Stimulated activated CD4-positive, alpha-beta T cell treated with anti-CD3 and anti-CD28 coated beads, Interleukin-1b, Interleukin-23, amount 100 ng/mL, for 24 hours (primary cell): ENCODE measurements around the gene AHSP.
"Not testable (repeated sequence)": the region's sequence is repeated elsewhere in the genome, so short reads cannot be mapped to it uniquely, and the experiment has no call there.

Source experiments
- DNase-seq, 4 experiments: peaks; one replicate each; pipeline ENCODE4 v3.0.0-alpha.2; 2020; ENCODE audit warnings: low read depth in 4 of 4, low spot score in 1 of 4

Gene AHSP

DNA sequence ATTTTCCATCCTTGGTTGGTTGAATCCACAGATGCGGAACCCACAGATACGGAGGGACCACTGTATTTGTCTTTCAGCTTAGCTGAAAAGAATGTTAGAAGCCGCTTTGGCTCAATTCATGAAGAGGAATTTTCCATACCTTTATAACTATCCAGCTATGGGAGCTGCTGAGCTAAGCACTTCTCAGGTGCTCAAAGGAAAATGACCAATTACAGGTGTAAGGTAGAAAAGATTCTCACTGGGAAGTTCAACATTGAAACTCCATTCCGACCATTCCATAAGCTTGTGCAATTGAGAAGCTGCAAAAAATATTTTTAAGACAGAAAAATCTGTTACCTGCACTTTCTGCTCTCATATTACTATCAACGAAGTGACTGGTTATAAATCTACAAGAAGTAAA lies 2.7 kb downstream of the AHSP start:
- DNase-seq, result no peak

DNA sequence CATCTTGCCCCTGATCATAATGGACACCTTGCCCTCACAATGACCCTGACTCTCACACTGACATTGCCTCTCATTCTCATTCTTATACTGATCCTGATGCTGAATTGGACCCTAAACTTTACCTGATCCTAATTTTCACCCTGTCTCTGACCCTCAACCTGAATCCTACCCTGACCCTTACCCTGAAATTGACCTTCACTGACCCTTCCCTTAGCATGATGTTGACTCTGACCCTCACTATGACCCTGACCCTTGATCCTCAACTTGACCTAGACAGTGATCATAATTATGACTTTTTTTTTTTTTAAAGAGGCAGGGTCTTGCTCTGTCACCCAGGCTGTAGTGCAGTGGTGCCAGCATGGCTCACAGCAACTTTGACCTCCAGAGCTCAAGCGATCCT lies 3.4 kb downstream of the AHSP start:
- DNase-seq, result no peak

DNA sequence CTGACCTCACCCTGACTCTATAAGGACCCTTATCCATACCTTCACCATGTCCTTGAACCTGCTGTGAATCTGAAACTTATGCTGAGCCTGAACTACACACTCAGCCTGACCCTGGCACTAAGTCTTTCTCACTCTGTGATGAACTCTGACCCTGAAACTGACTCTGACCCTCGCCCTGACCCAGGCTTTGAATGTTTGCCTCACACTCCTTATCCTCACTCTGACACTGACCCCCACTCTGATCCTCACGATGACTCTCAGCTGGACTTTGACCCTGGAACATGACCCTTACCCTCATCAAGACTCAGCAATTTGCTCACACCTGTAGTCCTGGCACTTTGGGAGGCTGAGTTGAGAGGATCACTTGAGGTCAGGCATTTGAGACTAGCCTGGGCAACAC lies 4.4 kb downstream of the AHSP start:
- DNase-seq, result no peak

DNA sequence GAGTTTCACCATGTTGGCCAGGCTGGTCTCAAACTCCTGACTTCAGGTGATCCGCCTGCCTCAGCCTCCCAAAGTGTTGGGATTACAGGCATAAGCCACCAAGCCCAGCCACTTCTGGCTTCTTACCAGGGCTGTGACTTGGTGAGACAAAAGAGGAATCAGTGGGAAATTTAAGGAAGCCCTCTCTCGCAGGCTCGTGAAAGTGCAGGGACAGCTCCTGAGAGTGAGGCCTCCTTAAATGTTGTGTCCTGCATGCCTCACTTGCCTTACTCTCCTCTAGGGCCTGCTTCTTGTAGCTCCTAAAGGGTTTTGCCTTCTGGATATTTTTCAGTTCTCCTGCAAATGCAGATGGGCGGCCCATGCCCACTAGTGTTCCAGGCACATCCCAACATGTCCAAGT lies 5.2 kb downstream of the AHSP start:
- DNase-seq, result no peak

DNA sequence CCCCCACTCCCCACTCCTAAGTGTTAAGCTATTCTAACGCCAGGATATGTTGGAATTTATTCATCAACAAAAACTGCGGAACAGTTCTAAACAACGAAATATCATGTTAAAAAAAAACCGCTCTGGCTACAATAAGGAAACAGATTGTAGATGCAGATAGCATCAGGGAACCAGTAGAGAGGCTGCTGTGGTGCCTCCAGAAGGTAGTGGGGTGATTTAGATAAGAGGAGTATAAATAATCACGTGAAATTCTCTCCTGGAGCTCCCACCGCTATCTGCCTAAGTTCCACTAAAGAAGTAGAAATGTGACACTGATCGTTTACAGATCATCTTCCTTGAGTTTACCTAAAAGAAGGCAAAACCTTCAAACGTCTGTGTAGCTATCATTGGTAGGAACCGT lies 8.0 kb downstream of the AHSP start:
- DNase-seq, result no peak

DNA sequence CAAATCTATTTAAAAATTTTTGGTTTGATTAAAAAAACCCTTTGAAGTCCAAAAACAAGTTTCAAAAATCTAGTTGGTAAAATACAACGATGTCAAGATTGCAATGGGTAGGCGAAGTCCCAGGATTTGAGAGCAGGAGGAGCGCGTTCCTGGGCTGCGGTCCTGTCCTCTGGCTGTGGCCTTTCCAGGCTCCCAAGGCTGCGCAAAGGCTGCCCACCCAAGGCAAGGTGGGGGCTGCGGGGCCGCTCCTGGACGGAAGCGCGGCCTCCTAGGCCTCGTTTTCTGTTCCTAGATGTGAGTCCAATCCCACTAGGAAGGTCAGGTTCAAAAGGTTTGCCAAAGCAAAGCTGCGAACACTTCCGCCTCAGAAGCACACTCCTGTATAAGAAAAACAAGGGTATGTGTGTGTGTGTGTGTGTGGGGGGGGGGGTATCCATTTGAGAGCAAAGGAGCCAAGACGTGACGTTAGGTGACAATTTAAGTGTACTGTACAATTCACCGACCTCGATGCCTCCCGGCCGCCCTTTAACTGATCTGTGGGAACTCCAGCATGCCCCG lies 9.2 kb downstream of the AHSP start:
- no peak for DNase-seq

DNA sequence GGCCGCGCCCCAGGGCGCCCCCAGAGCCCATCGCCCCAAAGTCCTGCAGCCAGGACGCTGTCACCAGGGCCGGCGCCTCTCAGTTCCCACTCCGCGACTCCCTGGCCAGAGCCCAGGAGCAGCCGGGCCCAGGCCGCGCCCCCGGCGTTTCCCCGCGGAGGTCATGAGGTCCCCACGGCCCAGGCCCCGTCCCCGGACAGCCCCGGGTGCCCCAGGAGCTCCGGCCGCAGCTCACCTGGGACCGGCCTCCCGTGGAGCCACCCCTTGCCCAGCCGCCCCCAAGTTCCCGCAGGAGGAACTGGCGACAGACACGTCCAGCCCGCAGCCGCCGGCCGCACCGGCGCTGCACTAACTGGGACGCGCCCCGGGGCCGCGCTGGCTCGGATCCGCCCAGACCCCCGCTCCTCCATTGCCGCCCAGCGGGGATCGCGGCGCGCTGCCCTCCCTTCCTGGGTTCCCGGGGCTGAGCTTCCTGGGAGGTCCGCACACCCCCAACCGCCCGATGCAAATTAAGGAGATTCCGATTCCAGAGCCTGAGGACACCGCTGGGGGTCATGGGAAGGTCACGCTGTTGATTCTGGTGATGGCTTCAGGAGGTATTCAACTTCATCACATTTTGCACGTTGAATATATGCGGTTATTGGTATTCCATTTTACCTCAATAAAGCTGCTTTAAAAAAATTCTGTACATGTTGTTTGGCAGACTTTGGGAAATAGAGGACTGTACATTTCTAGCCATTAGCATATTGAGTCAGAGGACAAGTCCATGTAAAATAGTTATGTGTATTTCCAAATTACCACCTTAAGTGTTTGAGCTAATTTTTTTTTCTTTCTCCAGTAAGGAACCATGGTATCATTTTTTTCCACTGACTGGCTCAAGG lies 9.9 kb downstream of the AHSP start:
- DNase-seq, result no peak

DNA sequence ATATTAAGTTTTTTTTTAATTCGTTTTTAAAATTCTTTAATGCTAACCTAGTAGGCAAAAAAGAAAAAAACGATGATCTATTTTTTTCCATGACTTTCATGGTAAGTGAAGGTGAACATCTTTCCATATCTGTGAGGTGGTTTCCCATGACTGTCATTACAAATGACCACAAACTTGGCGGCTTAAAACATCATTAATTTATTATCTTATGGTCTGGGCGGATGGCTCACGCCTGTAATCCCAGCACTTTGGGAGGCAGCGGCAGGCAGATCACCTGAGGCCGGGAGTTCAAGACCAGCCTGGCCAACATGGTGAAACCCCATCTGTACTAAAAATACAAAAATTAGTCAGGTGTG lies 10.5 kb downstream of the AHSP start:
- DNase-seq, result not testable (repeated sequence)

DNA sequence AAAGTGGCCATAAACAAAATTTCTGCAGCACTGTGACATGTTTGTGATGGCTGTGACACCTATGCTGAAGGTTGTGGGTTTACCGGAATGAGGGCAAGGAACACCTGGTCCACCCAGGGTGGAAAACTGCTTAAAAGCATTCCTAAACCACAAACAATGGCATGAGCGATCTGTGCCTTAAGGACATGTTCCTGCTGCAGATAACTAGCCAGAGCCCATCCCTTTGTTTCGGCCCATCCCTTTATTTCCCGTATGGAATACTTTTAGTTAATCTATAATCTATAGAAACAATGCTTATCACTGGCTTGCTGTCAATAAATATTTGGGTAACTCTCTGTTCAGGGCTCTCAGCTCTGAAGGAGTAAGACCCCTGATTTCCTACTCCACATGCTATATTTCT lies 12.1 kb downstream of the AHSP start:
- not testable (repeated sequence) for DNase-seq

DNA sequence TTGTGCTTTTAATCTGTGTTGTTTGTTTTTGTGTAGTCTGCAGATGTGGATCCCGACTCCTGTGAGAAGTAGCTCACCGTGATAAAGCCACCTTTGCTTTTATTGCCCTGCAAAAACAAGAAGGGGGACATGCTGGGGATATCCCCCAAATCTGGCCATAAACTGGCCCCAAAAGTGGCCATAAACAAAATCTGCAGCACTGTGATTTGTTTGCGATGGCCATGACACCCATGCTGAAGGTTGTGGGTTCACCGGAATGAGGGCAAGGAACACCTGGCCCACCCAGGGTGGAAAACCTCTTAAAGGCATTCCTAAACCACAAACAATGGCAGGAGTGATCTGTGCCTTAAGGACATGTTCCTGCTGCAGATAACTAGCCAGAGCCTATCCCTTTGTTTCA lies 15.1 kb downstream of the AHSP start:
- no peak for DNase-seq

DNA sequence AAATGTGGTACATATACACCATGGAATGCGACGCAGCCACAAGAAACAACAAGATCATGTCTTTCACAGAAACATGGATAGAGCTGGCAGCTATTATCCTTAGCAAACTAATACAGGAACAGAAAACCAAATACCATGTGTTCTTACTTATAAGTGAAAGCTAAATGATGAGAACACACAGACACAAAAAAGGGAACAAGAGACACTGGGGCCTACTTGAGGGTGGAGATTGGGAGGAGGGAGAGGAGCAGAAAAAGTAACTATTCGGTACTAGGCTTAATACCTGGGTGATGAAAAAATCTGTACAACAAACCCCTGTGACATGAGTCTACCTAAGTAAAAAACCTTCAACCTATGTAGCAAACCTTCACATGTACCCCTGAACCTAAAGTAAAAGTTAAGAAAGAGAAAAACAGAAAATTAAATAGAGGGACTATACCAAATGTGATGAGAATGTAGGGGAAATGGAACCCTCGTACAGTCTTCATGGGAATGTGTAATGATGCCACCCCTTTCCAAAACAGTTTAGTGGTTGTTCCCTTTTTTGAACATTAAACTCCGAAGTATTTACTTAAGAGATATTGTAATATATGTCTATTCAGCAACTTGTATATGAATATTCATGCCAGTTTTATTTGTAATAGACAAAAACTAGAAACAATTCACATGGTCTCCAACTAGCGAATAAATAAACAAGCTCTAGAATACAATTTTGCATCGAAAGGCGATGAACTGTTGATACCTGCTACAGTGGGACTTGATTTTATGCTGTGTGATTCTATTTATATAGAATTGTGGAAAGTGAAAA lies 33.9 kb downstream of the AHSP start:
- no peak for DNase-seq

DNA sequence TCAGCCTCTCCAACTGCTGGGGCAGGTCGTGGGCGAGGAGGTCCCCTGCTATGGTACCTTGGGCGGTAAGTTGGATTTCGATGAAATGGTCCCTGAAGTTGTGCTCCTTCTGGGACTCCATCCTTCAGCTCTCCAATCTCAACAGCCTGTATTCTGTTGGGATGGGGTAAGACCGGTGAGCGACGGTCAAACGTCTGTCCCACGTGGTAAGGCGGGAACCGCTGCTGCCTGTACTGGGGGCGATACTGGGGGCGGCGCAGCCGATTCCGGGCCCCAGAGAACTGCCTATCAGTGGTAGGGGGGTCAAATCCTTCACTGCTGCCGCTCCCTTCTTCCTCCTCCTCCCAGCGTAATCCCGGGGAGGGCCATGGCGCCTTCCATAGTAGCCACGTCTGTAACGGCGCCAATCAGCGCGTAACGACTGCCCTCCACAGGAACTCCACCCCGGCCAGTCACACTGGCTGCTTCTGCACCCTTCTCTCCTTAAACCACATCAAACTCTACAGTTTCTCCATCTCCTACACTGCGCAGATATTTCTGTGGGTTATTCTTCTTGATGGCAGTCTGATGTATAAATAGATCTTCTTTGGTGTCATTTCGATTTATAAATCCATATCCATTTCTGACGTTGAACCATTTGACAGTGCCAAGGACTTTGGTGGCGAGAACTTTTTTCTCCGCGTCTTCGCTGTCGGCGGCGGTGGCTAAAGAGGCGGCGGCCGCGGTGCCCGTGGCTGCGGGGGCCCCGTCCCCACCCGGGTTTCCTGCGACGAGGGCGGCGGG lies 41.1 kb downstream of the AHSP start:
- DNase-seq, result no peak

DNA sequence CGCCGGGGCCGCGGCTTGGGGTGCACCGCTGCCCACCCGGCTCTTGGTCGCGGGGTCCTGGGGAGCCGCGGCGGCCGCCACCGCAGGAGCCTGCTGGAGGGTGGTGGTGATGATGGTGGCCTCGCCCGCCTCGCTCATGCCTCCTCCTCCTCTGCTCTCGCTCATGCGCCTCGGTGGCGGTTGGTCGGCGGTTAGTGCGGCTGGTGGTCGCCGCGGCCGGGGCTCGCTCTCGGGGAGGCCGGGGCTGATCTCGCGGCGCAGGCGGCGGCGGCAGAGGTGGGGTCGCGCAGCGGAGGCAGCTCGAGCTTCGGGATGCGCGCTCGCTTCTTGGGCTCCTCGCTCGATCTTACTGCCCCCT lies 41.6 kb downstream of the AHSP start:
- DNase-seq, result no peak

DNA sequence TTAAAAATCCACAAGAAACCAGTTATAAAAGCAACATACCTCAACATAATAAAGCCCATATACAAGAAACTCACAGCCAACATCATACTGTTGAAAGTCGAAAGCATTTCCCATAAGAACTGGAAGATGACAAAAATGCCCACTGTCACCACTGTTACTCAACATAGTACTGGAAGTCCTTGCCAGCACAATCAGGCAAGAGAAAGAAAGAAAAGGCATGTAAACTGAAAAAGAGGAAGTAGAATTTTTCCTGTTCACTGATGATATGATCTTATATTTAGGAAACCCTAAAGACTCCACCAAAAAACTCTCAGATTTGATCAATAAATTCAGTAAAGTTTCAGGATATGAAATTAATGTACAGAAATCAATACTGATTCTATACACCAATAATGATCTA lies 45.1 kb downstream of the AHSP start:
- DNase-seq, result no peak

DNA sequence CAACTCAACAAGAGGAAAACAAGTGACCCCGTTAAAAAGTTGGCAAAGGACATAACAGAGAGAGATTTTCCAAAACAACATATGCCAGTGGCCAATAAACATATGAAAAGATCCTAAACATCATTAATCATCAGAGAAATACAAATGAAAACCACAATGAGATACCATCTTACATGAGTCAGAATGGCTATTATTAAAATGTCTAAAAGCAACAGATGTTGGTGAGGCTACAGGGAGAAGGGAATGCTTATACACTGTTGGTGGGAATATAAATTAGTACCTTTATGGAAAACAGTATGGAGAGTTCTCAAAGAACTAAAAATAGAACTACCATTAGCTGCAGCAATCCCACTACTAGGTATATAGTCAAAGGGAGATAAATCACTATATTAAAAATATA lies 46.5 kb downstream of the AHSP start:
- not testable (repeated sequence) for DNase-seq

DNA sequence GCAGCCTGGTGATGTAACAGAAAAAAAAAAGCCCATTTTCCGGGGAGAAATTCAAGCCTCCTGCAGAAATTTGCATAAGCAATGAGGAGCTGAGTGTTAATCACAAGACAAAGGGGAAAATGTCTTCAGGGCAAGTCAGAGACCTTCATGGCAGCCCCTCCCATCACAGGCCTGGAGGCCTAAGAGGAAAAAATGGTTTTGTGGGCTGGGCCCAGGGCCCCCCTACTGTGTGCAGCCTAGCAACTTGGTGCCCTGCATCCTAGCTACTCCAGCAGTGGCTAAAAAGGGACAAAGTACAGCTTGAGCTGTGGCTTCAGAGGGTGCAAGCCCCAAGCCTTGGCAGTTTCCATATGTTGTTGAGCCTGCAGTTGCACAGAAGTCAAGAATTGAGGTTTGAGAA lies 49.7 kb downstream of the AHSP start:
- DNase-seq, result no peak
